LoVo (cell line): Measurements from ENCODE around the gene MRM3.
A peak's percentile ranks its signal among the peaks of the same experiment; 100 is the strongest.
"Not testable (repeated sequence)": the region's sequence is repeated elsewhere in the genome, so short reads cannot be mapped to it uniquely, and the experiment has no call there.

ENCODE experiments used
- DNase-seq: peaks from one replicate; pipeline ENCODE4 v3.0.0-alpha.2; 2016; ENCODE audit warnings: low spot score

The MRM3 gene

GRCh38 chr17:781805-782731 is at the start of gene MRM3, which contains the start of gene GLOD4:
Gene MRM3 (plus strand): TSS chr17:782353. CDS start chr17:782379, 26 bp downstream.
Gene GLOD4 (minus strand): TSS chr17:782280. CDS start chr17:782255, 25 bp downstream.
- peak; percentile 90 for DNase-seq

GRCh38 chr17:732902-733720 is 49.0 kb upstream of the MRM3 start:
- peak; percentile 30 for DNase-seq

GRCh38 chr17:733743-734142 is 48.4 kb upstream of the MRM3 start:
- no peak for DNase-seq

GRCh38 chr17:737561-738113 is 44.5 kb upstream of the MRM3 start:
- no peak for DNase-seq

- DNase-seq: no peak
Measured at GRCh38 chr17:740240-741017, 41.7 kb upstream of the MRM3 start.

GRCh38 chr17:742147-742793 is 39.9 kb upstream of the MRM3 start:
- no peak for DNase-seq

- DNase-seq: no peak
Measured at GRCh38 chr17:743139-743538, 39.0 kb upstream of the MRM3 start.

- DNase-seq: no peak
Measured at GRCh38 chr17:744937-745336, 37.2 kb upstream of the MRM3 start.

GRCh38 chr17:745406-745805 is 36.7 kb upstream of the MRM3 start:
- no peak for DNase-seq

GRCh38 chr17:746181-746580 is 36.0 kb upstream of the MRM3 start:
- DNase-seq: no peak

- no peak for DNase-seq
Measured at GRCh38 chr17:746783-747629, 35.1 kb upstream of the MRM3 start.

GRCh38 chr17:748604-749003 is 33.5 kb upstream of the MRM3 start:
- DNase-seq: not testable (repeated sequence)

GRCh38 chr17:749359-749758 is 32.8 kb upstream of the MRM3 start:
- not testable (repeated sequence) for DNase-seq

- DNase-seq: no peak
Measured at GRCh38 chr17:750431-751037, 31.6 kb upstream of the MRM3 start.

- peak; percentile 24 for DNase-seq
Measured at GRCh38 chr17:751269-752001, 30.7 kb upstream of the MRM3 start.

- DNase-seq: peak; percentile 91
Measured at GRCh38 chr17:752002-752619, 30.0 kb upstream of the MRM3 start, which contains the start of gene GEMIN4. Gene GEMIN4 (minus strand): TSS chr17:752264. CDS start chr17:752142, 122 bp downstream.

- DNase-seq: no peak
Measured at GRCh38 chr17:752620-753219, 29.4 kb upstream of the MRM3 start.

- no peak for DNase-seq
Measured at GRCh38 chr17:753418-753817, 28.7 kb upstream of the MRM3 start.
